ENCODE results near the gene ROR1.

The ROR1 gene

DNA sequence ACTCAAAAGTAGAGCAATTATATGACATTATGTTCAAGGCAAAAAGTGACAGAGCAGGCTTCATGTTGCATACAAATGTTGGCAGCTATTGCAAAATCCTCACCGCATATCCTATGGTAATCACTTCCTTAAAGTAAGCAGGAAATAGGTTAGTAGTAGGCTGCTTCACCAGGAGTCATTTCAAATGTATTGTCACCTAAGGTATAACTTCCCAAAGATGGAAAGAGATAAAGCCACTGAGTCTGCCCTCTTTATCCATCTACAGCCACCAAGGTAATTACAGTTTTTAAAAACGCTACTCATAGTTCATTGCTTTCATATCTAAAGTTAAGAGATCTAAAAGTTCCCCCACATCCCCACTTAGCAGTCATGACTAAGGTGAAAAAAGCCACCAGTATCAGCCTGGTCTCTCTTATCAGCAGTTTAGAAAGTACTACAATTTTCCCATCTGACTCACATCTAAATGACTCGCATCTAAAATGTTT, 398.0 kb downstream of the ROR1 start:
- no peak for TF ChIP-seq CTCF (IDR thresholded peaks at IDR 0.05; ENCODE audit: low read depth, low read length)
- peak; percentile 55 to 68 for DNase-seq (ENCODE audit: low read depth in 2 of 2)
- no peak overlapping the region for H3K4me3 ChIP-seq (replicated peaks in 1 of 2; ENCODE audit: low read depth in 2 of 2, low read length in 2 of 2)

DNA sequence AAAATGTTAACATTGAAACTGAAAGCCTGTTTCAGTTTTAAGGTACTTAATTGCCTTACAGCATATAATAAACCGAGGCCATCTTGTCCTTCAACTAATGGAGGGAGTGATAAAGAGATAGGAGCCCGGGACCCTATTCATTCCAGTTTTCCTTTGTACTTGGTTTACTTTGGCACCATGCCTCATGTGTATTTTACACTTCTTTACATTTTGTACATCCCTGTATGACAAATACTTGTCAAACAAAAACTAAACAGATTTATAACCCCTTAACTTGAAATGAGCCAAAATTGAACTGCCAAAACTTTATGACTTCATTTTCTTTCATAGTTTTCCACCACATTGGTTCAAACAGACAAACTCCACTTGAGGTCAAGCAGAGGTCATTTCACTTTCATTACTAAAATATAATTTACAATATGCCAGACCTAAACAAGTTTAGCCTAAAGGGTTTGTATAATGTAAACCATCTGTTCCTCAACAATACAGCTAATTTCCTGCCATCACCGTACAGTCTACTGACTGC, 398.7 kb downstream of the ROR1 start:
- TF ChIP-seq CTCF (IDR thresholded peaks at IDR 0.05; ENCODE audit: low read depth, low read length): no peak
- DNase-seq (ENCODE audit: low read depth in 2 of 2): peak; percentile 13 to 40
- no peak overlapping the region for H3K4me3 ChIP-seq (replicated peaks in 1 of 2; ENCODE audit: low read depth in 2 of 2, low read length in 2 of 2)

DNA sequence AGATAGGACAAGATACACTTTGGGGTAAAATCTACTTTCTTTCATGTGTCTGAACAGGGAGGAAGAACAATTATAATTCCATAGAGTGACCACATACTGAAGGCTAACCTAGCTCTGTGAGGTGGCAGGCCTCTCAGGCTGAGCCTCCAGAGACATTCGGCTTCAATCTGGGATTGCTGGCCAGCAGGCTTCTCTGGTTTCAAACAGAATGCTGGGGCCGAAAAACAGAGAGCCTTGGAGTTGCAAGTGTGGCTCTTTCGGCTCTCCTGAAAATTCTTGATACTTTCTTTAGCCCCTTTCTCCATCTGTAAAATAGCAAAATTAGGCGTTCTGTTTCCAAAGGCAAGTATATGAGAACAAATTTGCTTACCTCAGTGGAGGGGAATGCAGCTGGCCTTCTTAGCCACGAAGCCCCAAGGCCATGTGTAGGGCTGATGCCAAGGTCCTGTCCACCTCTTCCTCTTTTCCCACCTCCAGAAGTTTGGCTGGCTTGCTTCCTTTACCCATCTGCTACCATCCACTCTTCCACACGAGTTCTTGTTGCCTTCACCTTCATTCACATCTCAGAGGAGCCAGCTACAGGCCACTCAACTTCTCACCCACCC, 399.6 kb downstream of the ROR1 start:
- DNase-seq (ENCODE audit: low read depth in 2 of 2): no peak
- TF ChIP-seq CTCF (IDR thresholded peaks at IDR 0.05; ENCODE audit: low read depth, low read length): no peak

DNA sequence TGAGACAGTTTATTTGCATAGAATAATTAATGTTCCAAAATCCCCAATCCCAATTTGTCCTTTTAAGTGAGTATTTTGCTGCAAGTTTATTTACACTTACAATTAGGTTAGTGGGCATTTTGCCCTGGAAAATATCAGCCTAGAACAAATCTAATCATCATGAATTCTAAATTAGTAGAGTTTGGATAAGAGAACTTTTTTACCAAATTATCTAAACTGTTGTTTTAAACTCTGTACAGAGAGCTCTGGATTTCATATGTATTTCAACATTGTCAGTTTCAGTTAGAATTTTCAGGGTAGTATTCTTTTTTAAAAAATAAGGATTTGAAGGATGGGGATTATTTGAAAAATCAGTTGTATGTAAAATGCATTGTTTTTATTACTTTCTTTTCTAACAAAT, 401.8 kb downstream of the ROR1 start:
- no peak overlapping the region for H3K4me3 ChIP-seq (replicated peaks in 1 of 2; ENCODE audit: low read depth in 2 of 2, low read length in 2 of 2)
- DNase-seq (ENCODE audit: low read depth in 2 of 2): no peak
- TF ChIP-seq CTCF (IDR thresholded peaks at IDR 0.05; ENCODE audit: low read depth, low read length): no peak

More for the DNA sequence above, 399.6 kb downstream of the ROR1 start:
- no peak overlapping the region for H3K4me3 ChIP-seq (replicated peaks in 1 of 2; ENCODE audit: low read depth in 2 of 2, low read length in 2 of 2)

DNA sequence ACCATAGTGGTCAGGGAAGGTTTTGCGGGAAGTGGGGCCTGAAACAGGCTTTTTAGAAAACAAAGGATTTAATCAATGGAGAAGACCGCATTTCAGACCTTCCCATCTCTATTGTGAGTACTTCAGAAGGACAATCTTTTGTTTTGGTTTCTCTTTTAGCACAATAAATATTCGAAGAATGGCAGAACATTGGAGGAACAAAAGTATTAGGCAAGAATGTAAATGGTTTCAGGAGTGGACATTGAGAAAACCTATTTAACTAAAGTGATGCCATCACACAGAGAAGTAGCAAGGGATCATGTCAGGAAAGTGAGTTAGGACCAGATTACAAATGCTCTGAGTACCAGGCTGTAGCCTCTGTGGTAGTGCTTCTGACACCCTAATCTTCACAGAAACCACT, 402.8 kb downstream of the ROR1 start:
- DNase-seq (ENCODE audit: low read depth in 2 of 2): no peak
- no peak for TF ChIP-seq CTCF (IDR thresholded peaks at IDR 0.05; ENCODE audit: low read depth, low read length)
- no peak overlapping the region for H3K4me3 ChIP-seq (replicated peaks in 1 of 2; ENCODE audit: low read depth in 2 of 2, low read length in 2 of 2)

- no peak for DNase-seq (ENCODE audit: low read depth in 2 of 2)
- no peak for TF ChIP-seq CTCF (IDR thresholded peaks at IDR 0.05; ENCODE audit: low read depth, low read length)
These were observed 405.8 kb downstream of the ROR1 start for GRCh38 chr1:64179588-64179987.

DNA sequence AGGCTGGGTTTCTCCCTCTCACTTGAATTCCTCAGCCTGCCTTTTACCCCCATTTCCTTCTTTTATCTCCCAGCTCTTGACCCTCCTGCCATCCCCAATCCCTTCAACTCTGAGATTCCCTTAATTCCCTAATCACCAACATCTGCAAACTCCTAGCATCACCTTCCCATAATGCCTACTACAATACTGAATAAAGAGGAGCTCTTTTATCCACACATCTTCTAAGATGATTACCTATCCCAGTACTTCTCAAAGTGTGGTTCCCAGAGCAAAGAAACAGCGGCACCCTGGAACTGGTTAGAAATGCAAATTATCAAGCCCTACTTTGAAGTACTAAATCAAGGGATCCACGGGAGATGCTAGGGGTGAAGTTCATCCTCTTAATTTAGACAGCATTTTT, 408.4 kb downstream of the ROR1 start:
- no peak overlapping the region for H3K4me3 ChIP-seq (replicated peaks in 1 of 2; ENCODE audit: low read depth in 2 of 2, low read length in 2 of 2)

More at GRCh38 chr1:64179588-64179987, 405.8 kb downstream of the ROR1 start:
- H3K4me3 ChIP-seq (replicated peaks in 1 of 2; ENCODE audit: low read depth in 2 of 2, low read length in 2 of 2): no peak overlapping the region

More for the DNA sequence above, 408.4 kb downstream of the ROR1 start:
- no peak for DNase-seq (ENCODE audit: low read depth in 2 of 2)
- no peak for TF ChIP-seq CTCF (IDR thresholded peaks at IDR 0.05; ENCODE audit: low read depth, low read length)
